MM.1S (cell line): ENCODE data around the gene TRIB2.

Experiments
- DNase-seq: peaks from one replicate; pipeline ENCODE4 v3.0.0-alpha.2; 2015
- H2AFZ ChIP-seq: fragments of 300-600 bp; sonication (generic); 2 replicates; pipeline ENCODE4 v1.6.0; 2016; ENCODE audit warnings: antibody characterized with exemption, low read length
- H3F3A ChIP-seq: fragments of 300-600 bp; sonication (generic); 2 replicates; pipeline ENCODE4 v1.6.1; 2016; ENCODE audit warnings: mild to moderate bottlenecking, antibody characterized with exemption, low read length, moderate library complexity, mixed read lengths; ENCODE audit not compliant: insufficient read depth
- H3K27ac ChIP-seq: fragments of 300-600 bp; sonication (generic); 2 replicates; pipeline ENCODE4 v1.5.1; 2016; ENCODE audit warnings: mild to moderate bottlenecking, low read length
- H3K27me3 ChIP-seq: fragments of 300-600 bp; sonication (generic); replicated peaks from 2 replicates; pipeline ENCODE4 v1.6.0; 2016; ENCODE audit warnings: low read length; ENCODE audit not compliant: insufficient read depth
- H3K36me3 ChIP-seq: fragments of 300-600 bp; sonication (generic); replicated peaks from 2 replicates; pipeline ENCODE4 v1.6.1; 2016; ENCODE audit warnings: mild to moderate bottlenecking, low read length, mixed read lengths; ENCODE audit not compliant: insufficient read depth
- H3K4me1 ChIP-seq: fragments of 300-600 bp; sonication (generic); 2 replicates; pipeline ENCODE4 v1.6.1; 2016; ENCODE audit warnings: low read length, mixed read lengths
- H3K4me2 ChIP-seq: fragments of 300-600 bp; sonication (generic); 2 replicates; pipeline ENCODE4 v1.6.0; 2016; ENCODE audit warnings: low read depth, low read length
- H3K4me3 ChIP-seq: fragments of 300-600 bp; sonication (generic); 2 replicates; pipeline ENCODE4 v1.5.1; 2016; ENCODE audit warnings: low read length, mixed read lengths
- H3K79me2 ChIP-seq: fragments of 300-600 bp; sonication (generic); 2 replicates; pipeline ENCODE4 v1.6.1; 2016; ENCODE audit warnings: mixed run types, low read length, mixed read lengths
- H3K9ac ChIP-seq: fragments of 300-600 bp; sonication (generic); 2 replicates; pipeline ENCODE4 v1.6.1; 2016; ENCODE audit warnings: low read length, mixed read lengths
- H3K9me2 ChIP-seq: fragments of 300-600 bp; sonication (generic); replicated peaks from 2 replicates; pipeline ENCODE4 v1.6.1; 2016; ENCODE audit warnings: mild to moderate bottlenecking, low read length, mixed read lengths; ENCODE audit not compliant: insufficient read depth
- H3K9me3 ChIP-seq: fragments of 300-600 bp; sonication (generic); replicated peaks from 2 replicates; pipeline ENCODE4 v1.6.1; 2016; ENCODE audit warnings: mild to moderate bottlenecking, low read length, mixed read lengths; ENCODE audit not compliant: insufficient read depth
- H4K20me1 ChIP-seq: fragments of 300-600 bp; sonication (generic); 2 replicates; pipeline ENCODE4 v1.6.1; 2016; ENCODE audit warnings: mild to moderate bottlenecking, low read length, moderate library complexity, mixed read lengths; ENCODE audit not compliant: insufficient read depth
- CTCF ChIP-seq: fragments of 300-600 bp; sonication (generic); IDR thresholded peaks from 2 replicates; pipeline ENCODE4 v1.5.1; 2016; ENCODE audit warnings: antibody characterized with exemption, low read length, mixed read lengths
- EZH2 ChIP-seq: fragments of 300-600 bp; sonication (generic); optimal IDR thresholded peaks from 2 replicates; pipeline ENCODE3; 2017; ENCODE audit warnings: low read depth, mild to moderate bottlenecking, antibody characterized with exemption, low read length, mixed read lengths
- EZH2phosphoT487 ChIP-seq: fragments of 300-600 bp; sonication (generic); IDR thresholded peaks from 2 replicates; pipeline ENCODE4 v1.6.1; 2018; ENCODE audit warnings: antibody characterized with exemption, low read length

Gene TRIB2

GRCh38 chr2:12778811-12779579 is 62.3 kb downstream of the TRIB2 start:
- Histone ChIP-seq H4K20me1 (no peaks in the 10 kb centered on the region), H3K27me3 (no peaks in the 10 kb centered on the region), H3K27ac (no peak overlapping the region), H3K9me3 (no peaks in the 10 kb centered on the region), H3K9ac (no peak overlapping the region), H3K9me2 (no peaks in the 10 kb centered on the region), H3F3A (no peaks in the 10 kb centered on the region), H3K4me3 (no peak overlapping the region), H3K79me2 (no peaks in the 10 kb centered on the region), H3K36me3 (no peaks in the 10 kb centered on the region), H2AFZ (no peak overlapping the region), H3K4me1 (no peaks in the 10 kb centered on the region), H3K4me2 (no peak overlapping the region)
- DNase-seq, result no peak
- no peak for TF ChIP-seq EZH2phosphoT487

GRCh38 chr2:12781329-12781728 is 64.6 kb downstream of the TRIB2 start:
- TF ChIP-seq EZH2, result no peak
- no peak for TF ChIP-seq EZH2phosphoT487
- no peak for TF ChIP-seq CTCF
- Histone ChIP-seq H2AFZ (no peak overlapping the region), H3K4me3 (no peak overlapping the region), H3K36me3 (no peaks in the 10 kb centered on the region), H3K9ac (no peak overlapping the region), H4K20me1 (no peaks in the 10 kb centered on the region), H3F3A (no peaks in the 10 kb centered on the region), H3K4me2 (no peak overlapping the region), H3K9me2 (no peaks in the 10 kb centered on the region), H3K9me3 (no peaks in the 10 kb centered on the region), H3K79me2 (no peaks in the 10 kb centered on the region), H3K27ac (no peak overlapping the region), H3K4me1 (no peaks in the 10 kb centered on the region), H3K27me3 (no peaks in the 10 kb centered on the region)
- no peak for DNase-seq

- no peak for TF ChIP-seq EZH2phosphoT487
- TF ChIP-seq CTCF, result no peak
- Histone ChIP-seq H3K36me3 (no peaks in the 10 kb centered on the region), H3K27me3 (no peaks in the 10 kb centered on the region), H3F3A (no peaks in the 10 kb centered on the region), H3K27ac (no peak overlapping the region), H3K79me2 (no peaks in the 10 kb centered on the region), H3K9me3 (no peaks in the 10 kb centered on the region), H2AFZ (no peak overlapping the region), H3K4me2 (no peak overlapping the region), H3K9me2 (no peaks in the 10 kb centered on the region), H3K9ac (no peak overlapping the region), H3K4me3 (no peak overlapping the region), H3K4me1 (no peaks in the 10 kb centered on the region), H4K20me1 (no peaks in the 10 kb centered on the region)
- no peak for DNase-seq
Measured at GRCh38 chr2:12787891-12788801, 71.4 kb downstream of the TRIB2 start.
